NCI-H345 treated with DMSO at 0.1 percent for 48 hours (cell line): ENCODE data around the gene FAM111A.

Source experiments
- DNase-seq: peaks from one replicate; lab custom pipeline; 2025; ENCODE audit not compliant: unreplicated experiment; lab: John Stamatoyannopoulos, UW

FAM111A gene

DNA sequence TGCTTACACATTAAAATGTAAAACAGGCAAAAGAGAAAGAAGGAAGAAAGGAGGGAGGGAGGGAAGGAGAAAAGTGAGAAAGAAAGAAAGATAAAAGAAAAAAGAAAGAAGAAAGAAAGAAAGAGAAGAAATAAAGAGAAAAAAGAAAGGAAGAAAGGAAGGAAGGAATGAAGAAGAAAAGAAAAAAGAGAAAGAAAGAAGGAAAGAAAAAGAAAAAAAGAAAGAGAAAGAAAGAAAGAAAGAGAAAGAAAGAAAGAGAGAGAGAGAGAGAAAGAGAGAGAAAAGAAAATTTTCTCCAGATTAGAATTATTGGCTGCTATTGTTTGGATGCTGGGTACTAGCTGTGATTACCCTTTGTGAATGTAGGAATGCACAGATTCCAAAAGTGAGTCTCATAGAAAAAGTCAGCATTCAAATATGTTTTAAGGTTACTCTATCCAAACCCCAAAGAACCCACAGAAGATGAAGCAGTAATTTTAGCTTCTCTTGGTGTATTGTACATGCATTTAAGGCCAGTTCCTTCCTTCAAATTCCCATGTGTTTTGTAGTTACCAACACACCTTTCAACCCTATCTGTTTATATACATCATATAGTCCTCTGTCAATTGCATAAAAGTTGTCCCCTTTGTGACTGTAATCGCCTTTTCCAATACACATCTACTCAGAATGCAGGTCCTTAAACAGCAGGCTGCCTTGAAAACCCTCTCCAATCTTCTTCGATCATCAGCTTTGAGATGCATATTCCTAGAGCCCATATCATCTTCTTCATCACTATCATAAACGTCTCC is 789 bp upstream of the FAM111A start:
- no peak for DNase-seq

DNA sequence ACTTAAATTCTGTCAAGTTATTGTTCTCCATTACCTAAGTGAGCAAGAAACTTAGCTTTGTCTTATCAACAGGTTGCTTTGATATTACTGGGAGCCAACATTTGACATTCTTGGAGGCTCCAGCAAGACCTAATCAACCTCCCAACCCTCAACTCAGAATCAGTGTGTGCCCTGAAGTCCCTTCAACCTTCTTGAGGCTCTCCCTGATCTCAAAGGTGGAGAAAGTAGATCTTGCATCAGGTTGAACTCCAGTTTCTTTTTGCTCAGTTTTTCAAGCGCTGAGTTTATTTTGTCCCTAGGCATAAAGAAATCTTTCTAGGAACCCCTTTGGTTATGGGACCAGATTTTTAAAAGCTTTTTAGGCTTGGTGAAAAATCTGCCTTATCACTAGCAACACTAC is 1.4 kb downstream of the FAM111A start:
- no peak for DNase-seq

DNA sequence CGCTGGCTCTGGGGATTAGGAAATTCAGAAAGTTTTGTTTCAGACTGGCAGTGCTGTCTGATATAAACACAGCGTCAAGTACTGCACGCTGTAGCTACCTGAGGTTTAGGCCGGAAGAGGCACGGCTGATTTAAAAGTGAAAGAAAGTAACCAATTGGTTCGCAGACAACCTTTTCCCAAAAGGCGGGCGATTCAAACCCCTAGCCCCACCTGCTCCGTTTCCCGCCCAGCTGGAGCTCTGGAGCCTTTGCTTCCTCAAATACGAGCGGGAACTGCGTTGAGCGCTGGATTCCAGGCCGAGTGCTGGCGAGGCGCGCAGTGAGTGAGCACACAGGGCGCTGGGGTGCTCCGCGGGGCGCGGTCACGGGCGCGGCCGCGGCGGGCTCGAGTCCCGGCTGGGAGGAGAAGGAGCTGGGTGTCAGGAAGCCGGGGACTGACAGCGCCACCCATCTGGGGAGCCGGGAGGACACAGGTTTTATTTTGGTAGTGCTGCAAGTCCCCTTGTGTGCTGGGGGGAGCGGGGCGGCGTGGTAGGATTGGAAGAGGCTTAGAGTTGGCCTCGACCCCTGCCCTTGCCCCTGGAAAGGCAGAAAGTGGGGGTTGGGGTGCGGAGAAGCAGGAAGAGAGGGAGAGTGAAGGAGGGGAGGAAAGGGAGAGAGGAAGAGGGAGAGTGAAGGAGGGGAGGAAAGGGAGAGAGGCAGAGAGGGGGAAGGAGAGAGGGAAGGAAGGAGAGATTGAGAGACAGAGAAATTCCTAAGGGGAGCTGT is 2.1 kb downstream of the FAM111A start:
- peak; percentile 92 for DNase-seq

DNA sequence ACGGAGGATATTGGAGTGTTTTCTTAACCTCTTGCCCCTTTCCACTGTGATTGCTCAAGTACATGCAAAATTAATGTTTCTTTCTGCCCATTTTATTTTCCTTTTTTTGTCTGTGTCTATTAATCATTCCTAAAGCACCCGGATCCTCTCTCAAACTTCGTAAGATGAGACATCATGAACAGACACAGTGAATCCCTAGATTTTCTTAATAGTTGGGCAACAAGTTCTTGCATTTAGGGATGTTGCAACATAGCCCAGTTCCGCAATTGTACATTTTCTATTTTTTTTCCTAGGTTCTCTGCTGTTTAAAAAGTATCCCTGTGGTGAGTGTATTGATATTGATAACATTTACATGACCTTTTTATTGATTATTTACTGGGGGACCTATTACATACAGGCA is 2.9 kb downstream of the FAM111A start:
- no peak for DNase-seq

DNA sequence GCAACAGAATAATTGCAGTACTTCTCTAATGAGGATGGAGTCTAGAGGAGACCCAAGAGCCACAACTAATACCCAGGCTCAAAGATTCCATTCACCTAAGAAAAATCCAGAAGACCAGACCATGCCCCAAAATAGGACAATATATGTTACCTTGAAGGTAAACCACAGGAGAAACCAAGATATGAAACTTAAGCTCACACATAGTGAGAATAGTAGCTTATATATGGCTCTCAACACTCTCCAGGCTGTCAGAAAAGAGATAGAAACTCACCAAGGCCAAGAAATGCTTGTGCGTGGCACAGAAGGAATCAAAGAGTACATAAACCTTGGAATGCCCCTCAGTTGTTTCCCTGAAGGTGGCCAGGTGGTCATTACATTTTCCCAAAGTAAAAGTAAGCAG is 9.1 kb downstream of the FAM111A start:
- no peak for DNase-seq

DNA sequence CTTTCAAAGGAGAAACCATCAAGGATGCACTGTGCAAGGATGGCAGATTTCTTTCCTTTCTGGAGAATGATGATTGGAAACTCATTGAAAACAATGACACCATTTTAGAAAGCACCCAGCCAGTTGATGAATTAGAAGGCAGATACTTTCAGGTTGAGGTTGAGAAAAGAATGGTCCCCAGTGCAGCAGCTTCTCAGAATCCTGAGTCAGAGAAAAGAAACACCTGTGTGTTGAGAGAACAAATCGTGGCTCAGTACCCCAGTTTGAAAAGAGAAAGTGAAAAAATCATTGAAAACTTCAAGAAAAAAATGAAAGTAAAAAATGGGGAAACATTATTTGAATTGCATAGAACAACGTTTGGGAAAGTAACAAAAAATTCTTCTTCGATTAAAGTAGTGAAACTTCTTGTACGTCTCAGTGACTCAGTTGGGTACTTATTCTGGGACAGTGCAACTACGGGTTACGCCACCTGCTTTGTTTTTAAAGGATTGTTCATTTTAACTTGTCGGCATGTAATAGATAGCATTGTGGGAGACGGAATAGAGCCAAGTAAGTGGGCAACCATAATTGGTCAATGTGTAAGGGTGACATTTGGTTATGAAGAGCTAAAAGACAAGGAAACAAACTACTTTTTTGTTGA is 9.8 kb downstream of the FAM111A start:
- no peak for DNase-seq

DNA sequence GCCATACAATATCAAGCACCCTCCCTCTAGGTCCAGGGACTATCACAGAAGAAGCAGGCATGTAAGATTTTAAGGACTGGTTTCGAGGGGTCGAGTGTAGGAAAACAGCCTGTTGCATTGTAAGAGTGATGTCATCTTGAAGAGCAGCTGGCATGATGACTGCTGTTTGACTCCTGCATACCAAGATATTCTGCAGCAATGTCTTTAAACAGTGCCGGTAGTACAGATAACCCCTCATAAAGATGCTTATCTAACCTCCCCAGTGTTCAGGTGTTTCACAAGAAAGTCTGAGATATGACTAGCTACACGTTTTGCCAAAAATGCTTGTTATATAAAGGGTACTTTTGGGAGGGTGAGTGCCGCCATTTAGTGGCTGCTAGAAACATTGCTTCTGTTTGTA is 12.0 kb downstream of the FAM111A start:
- no peak for DNase-seq

DNA sequence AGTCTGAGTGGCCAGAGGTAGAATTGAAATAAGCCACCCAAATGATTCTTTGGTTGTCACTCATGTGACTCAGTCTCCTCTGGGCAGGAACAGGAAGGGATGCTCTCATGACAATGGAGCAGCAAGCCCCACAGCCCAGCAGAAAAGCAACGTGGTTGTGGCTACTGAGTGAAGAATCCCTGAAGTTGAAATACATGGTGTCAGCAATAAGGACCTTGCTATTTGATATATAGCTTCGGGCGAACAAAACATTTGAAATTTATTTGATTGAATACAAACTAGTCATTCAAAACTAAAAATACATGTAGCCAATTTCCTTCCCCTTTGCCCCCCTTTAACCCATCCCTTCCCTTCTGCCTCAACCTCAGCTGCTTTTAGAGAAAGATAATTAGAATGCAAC is 14.8 kb downstream of the FAM111A start:
- DNase-seq = no peak

DNA sequence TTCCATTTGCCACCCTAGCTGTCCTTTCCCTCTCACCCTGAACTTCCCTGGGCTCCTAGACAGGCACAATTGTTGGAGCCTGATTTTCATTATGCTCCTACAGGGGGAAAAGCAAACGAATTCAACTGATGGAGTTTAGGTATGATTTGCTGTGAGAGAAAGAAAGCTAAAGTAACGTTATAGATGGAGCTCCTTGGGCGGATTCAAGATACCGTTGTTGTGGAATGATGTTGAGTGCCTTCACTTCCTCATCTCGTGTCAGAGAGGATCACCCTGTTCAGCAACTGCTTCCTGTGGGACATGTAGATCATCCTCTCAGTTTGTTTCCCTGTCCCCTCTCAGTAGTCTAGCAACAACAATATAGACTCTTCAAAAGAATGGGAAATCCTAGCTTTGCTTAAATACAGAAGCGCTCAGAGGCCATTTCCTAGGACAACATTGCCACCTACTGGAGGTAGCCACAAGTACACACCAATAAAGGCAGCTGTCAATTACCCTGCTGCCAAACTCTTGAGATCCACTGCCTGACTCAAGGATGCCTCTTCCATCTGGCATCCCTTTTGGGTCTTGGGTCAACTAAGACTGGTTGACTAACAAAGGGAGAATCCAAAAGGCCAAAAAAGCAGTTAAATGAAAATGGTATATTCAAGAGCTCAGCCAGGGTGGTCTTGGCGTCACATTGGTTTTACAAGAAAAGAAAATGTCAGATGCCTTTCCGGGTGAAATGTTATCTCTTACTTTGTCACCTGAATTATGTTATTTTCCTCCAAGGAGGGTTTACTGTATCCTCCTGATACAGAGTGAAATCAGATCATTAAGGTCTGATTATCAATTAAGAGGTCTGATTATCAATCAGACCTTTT is 15.8 kb downstream of the FAM111A start:
- peak; percentile 45 for DNase-seq

DNA sequence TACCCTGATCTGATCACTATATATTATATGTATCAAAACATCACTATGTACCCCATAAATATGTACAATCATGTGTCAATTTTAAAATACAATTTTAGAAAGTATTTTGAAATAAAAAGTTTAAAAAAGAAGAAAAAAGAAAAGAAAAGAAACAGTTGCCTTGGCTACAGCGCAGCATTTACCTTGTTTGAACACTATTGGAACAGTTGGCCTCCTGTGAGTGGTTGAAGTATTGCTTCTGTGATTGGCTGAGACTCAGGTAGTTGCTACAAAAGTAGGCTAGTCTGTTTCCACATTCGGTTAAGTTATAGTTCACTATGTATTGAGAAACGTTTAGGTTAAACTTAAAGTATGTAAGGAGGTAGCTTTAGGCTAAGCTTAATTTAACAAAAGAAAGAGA is 21.4 kb downstream of the FAM111A start:
- no peak for DNase-seq

DNA sequence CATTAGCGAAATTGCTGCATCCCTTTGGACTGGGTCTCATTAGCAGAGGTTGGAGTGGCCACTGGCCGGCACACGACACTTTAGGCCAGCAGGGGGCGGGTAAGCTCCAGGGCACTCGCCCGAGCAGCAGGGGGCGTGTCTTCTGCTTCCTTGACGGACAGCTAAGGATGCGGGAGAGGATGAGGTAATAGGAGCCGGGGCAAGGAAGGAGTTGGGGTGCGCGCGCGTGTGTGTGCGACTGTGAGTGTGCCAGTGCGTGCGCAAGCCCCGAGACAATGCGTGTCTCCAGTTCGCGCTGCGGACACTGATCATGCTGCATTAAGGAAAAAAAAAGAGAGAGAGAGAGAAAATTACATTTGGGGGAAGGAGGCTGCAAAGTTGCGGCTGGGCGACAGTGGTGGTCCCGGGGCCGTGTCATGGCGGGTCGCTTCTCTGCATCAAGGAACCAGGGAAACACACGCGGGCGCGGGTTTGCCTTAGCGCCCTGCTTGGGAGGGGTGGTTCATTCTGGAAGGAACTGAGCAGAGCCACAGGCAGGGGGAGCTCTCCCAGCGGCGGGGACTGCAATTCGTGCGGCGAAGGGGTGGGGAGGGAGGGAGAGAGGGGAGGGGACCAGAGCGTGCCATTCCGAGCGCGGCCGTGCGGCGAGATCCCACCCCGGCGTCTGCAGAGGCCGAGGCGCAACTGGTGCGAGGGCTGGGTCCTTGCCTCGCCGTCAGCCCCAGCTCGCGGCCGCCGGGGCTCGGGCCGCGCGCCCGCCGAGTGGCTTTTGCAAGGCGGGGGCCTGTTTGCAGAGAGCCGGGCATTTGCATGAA is 29.1 kb downstream of the FAM111A start, which contains the start of gene DTX4:
Gene DTX4, plus strand, starts transcription at position 625 of the 815 bp plus-strand sequence. CDS start 464 bp downstream, outside the sequence.
- DNase-seq = peak; percentile 84

DNA sequence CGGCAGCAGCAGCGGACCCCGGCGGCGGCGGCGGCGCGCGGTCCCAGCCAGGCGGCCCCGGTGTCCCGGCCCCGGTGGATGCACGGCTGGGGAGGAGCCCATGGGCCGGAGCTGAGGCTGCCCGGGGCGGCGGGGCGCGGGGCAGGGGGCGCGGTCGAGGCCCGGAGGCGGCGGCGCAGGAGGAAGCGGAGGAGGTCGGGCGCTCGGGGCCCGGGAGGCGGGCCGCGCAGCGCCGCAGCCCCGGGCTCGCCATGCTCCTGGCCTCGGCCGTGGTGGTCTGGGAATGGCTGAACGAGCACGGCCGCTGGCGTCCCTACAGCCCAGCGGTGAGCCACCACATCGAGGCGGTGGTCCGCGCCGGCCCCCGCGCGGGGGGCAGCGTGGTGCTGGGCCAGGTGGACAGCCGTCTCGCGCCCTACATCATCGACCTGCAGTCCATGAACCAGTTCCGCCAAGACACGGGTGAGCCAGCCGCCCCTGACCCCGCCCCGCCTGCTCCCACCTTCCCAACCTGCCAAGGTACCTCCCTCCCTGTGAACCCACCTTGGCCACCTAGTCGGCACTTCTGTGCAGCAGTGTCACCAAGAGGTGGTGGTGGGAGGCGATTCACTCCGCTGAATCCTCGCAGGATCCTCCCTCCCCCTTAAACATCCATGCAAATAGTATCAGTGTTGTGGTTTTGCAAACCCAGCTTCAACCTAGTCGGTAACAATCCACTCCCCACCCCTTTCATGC is 29.9 kb downstream of the FAM111A start:
- DNase-seq = no peak

DNA sequence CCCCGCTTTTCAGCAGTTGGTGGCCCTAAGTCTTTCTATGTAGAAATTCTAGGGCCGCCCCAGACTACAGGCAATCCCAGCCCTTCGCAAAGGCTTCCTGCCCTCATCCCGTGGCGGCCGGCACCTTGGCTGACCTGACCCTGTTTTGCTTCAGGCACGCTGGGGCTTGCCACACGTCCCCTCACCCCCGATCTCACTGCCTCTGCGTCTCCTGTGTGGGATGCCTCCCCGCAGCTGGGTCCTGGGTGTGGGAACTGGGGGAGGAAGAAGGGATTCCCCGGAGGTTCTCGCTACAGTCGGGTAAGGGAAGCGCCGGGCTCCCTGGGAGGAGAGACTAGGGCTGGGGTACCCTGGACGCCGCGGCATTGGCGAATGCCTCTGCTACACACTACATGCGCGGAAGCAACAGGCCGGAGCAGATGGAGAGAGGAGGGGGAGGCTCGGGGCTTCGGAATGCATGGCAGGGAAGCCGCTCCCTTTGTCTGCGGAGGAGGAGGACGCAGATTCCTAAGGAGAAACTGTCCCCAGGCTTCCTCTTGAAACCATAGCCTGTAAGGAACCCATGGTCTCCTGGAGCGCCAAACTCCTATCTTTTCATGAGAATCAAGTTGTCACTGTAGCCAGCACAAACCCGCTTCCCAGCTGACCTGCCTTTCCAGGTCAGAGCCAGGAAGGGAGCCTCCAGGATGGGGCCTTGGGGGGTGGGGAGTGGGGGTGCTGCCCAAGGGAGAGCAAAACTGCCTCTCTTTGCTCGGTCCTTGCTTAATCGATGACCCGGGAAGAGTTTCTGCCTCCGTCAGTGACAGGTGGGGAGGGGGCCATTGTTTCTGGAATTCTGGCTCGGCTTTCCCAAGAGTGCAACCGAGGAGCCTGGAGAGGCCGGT is 30.7 kb downstream of the FAM111A start:
- no peak for DNase-seq

DNA sequence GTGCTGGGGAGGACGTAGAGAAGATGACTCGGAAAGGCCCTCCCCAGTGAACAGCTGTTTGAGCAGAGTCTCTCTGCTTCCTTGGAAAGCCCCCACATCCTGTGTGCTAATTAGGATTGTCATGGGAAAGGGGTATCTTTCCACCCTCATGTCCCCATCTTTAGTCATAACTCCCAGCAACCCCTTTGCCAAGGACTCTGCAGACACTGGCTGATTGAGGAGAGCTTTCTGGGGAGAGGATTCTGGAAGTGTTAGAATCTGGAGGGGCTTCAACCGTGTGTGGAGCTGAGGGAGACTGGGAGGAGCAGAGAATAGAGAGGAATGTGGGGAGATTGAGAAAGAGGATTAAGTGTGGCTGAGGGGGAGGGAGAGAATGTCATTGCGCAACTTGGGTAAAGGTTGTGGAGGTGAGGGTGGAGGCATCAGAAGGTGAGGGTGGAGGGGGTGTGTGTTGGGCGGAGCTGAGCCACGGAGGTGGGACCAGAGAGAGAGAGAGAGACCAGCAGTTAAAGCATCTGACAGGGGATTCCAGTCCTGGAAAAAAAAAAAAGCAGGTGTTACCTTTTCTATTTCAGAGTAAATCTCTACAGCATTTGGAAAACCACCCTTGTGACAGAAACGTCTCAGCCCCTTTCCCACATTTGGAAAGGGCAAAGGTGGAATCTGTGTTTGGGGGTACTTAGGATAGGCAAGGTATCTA is 31.5 kb downstream of the FAM111A start:
- no peak for DNase-seq

DNA sequence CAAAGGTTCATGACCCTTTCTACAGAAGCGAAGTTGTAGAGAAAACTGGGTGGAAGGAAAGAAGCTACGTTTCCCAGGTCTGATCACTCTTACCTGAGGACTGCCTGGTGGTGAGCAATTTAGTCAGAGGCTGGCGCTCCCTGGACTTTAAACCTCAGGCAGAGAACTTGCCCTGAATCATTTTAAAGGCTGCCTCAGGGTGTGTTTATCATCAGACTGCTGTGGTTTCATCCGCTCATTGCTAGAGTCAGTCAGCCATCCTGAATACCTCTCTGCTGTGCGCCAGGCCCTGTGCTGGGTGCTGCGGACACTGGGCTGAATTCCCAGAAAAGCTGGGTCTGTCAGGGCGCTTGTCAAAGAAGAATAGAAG is 32.0 kb downstream of the FAM111A start:
- no peak for DNase-seq

DNA sequence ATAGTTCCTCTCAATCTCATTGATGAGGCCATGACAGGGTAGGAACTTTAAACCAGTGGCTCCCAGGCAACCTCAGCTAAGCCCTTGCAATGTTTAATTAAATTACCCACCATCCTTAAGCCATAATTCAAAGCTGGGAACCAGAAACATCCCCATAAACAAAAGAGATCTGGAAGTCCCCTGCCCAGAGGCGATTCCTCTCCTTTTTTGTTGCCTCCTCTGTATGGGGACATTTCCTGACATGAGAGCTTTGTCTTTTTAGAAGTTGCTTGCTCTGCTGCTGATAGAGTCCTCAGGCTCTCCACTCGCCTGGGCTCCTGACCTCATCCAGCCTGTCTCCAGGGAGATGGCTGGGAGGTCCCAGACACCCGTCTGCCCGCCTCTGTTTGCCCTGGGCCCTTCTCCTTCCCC is 32.4 kb downstream of the FAM111A start:
- DNase-seq = no peak

DNA sequence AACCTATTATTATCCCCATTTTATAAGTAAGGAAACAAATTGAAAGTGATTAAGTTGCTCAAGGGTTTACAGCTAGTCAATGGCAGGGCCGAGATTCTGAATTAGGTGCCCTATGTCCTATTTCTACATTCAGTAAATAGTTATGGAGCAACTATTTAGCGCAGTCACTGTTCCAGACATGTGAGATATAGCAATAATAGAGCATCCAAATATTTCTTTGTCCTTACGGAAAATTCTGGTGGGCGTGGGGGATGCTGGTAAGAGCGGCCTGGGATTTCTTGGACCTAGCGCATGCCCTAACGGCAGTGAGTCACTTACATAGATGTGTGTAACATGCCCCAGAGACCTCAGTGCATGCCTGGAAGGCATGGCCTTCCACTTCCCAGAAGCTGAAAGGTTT is 33.7 kb downstream of the FAM111A start:
- no peak for DNase-seq

DNA sequence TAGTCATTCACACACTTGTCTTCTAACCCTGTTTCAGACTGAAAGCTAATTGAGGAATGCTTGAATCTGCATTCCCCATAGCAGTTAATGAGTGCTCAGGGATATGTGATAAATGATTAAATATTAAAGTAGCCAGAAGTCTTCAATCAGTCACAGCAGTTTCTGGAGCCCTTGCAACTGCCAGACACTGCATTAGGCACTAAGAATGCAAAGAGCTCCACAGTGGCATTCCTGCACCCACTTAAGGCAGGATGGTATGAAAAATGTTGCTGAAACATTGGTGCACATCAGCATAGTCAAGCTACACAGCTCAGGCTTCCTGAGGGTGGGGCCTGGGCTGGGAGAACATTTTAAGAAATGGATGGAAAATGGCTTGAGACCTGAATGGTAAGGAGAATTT is 35.7 kb downstream of the FAM111A start:
- no peak for DNase-seq
